ENCODE data around the gene VMP1. TPM values are rescaled to one million over a fixed set of nuclear protein-coding genes. Genes with fewer than 3 reads are reported as not detected.
A peak's percentile ranks its signal among the peaks of the same experiment; 100 is the strongest.

The VMP1 gene
- total RNA-seq, 1 experiment from 2014 or later = 83.1 TPM

GRCh38 chr17:59707971-59708430 lies 547 bp downstream of the VMP1 start:
- Histone ChIP-seq H3K4ac (ENCODE audit: low read depth, low read length) (no peak overlapping the region), H3K4me2 (ENCODE audit: insufficient read depth, insufficient read length, low read length) (peak overlapping the region; percentile 93), H2BK15ac (ENCODE audit: low read depth, low read length) (no peak overlapping the region), H4K8ac (replicated peaks; ENCODE audit: insufficient read length, low read depth, low read length) (no peak overlapping the region), H3T11ph (ENCODE audit: low read length) (no peak overlapping the region), H3K4me1 (ENCODE audit: insufficient read depth, low read length) (no peaks in the 10 kb centered on the region), H4K5ac (ENCODE audit: insufficient read length, low read depth, low read length) (no peak overlapping the region), H3K18ac (ENCODE audit: insufficient read length, low read depth, low read length) (no peak overlapping the region), H3K27ac (ENCODE audit: insufficient read length, low read depth, low read length) (peak overlapping the region; percentile 22), H2BK120ac (ENCODE audit: low read depth, low read length, poor library complexity, severe bottlenecking) (no peak overlapping the region), H2BK12ac (ENCODE audit: insufficient read length, low read depth, low read length) (no peak overlapping the region), H3K27me3 (ENCODE audit: insufficient read depth, low read length) (no peaks in the 10 kb centered on the region), H2BK5ac (ENCODE audit: insufficient read length, low read length) (no peak overlapping the region), H4K91ac (ENCODE audit: insufficient read length, low read depth, low read length) (no peak overlapping the region), H3K23me2 (ENCODE audit: insufficient read length, low read depth, low read length, poor library complexity, severe bottlenecking) (peaks cover 10% of the 10 kb centered on the region), H2AFZ (ENCODE audit: low read length) (peak overlapping the region; percentile 35), H3K9me3 (ENCODE audit: control insufficient read depth, low read depth, low read length) (no peaks in the 10 kb centered on the region), H3K79me2 (ENCODE audit: insufficient read depth, low read length) (peaks cover 41% of the 10 kb centered on the region), H2BK20ac (ENCODE audit: low read depth, low read length, poor library complexity, severe bottlenecking) (no peak overlapping the region), H3K9ac (ENCODE audit: extremely low read depth, insufficient read length, low read length) (peak overlapping the region; percentile 90), H3K79me1 (ENCODE audit: insufficient read depth, low read depth, low read length, poor library complexity, severe bottlenecking) (peaks cover 3% of the 10 kb centered on the region), H2AK5ac (ENCODE audit: insufficient read length, low read length) (no peak overlapping the region), H3K56ac (ENCODE audit: insufficient read length, low read depth, low read length) (no peak overlapping the region), H4K20me1 (ENCODE audit: control insufficient read depth, insufficient read depth, insufficient read length) (no peaks in the 10 kb centered on the region), H3K23ac (ENCODE audit: insufficient read length, low read depth, low read length) (no peak overlapping the region), H3K14ac (ENCODE audit: insufficient read depth, low read length) (peak overlapping the region; percentile 9; the same call in 1 of the 2 replicates)
- no peak for DNase-seq
- no peak for TF ChIP-seq CTCF (conservative IDR thresholded peaks at IDR 0.05)
- no peaks in the 10 kb centered on the region for H3K9me3 Mint-ChIP-seq
- peak overlapping the region; percentile 97 to 98 for H3K4me3 Mint-ChIP-seq
- H3K27me3 Mint-ChIP-seq (ENCODE audit: low read depth) = no peaks in the 10 kb centered on the region; the same call in 1 of the 2 replicates
- peaks cover 12 to 24% (median 15%) of the 10 kb centered on the region in 3 experiments for H3K36me3 Mint-ChIP-seq (ENCODE audit: insufficient read depth in 1 of 3, low read depth in 3 of 3)
- H3K27ac Mint-ChIP-seq = peak overlapping the region; percentile 98 to 99 (median 99)
- peaks cover 24 to 26% of the 10 kb centered on the region in 2 experiments for H3K4me1 Mint-ChIP-seq
- WGBS (ENCODE audit: extremely low coverage, insufficient read length, low lambda C conversion rate) = no CpG with 5 or more reads among the region's 15 CpGs

Measured in H9 (cell line).